ENCODE measurements around the gene ARX.

The ARX gene

GRCh38 chrX:25016938-25017598 is 1.3 kb upstream of the ARX start:
- DNase-seq (ENCODE audit: low spot score): no peak

DNA sequence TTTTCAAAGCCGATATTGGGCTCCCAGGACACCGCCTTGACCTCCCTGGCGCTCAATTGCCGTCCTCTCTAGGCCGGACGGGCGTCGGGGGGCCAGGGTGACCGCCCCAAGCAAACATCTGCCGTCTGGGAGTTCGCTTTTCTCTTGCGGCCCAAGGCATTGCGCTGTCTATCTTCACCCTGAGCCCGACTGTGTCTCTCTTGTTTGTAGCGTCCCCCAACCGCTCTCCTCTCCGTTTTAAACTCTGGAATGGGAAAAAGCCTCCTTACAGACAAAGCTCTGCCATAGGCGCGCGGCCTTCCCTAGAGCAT is 551 bp upstream of the ARX start:
- DNase-seq (ENCODE audit: low spot score): no peak

GRCh38 chrX:25014366-25014838 is 1.4 kb downstream of the ARX start:
- DNase-seq (ENCODE audit: low spot score): no peak

GRCh38 chrX:25013632-25014365 is 2.0 kb downstream of the ARX start:
- DNase-seq (ENCODE audit: low spot score): no peak

- no peak for DNase-seq (ENCODE audit: low spot score)
These were observed 2.8 kb downstream of the ARX start for GRCh38 chrX:25012793-25013631.

GRCh38 chrX:25012433-25012735 is 3.4 kb downstream of the ARX start:
- no peak for DNase-seq (ENCODE audit: low spot score)

GRCh38 chrX:25011589-25012432 is 4.0 kb downstream of the ARX start:
- DNase-seq (ENCODE audit: low spot score): no peak

DNA sequence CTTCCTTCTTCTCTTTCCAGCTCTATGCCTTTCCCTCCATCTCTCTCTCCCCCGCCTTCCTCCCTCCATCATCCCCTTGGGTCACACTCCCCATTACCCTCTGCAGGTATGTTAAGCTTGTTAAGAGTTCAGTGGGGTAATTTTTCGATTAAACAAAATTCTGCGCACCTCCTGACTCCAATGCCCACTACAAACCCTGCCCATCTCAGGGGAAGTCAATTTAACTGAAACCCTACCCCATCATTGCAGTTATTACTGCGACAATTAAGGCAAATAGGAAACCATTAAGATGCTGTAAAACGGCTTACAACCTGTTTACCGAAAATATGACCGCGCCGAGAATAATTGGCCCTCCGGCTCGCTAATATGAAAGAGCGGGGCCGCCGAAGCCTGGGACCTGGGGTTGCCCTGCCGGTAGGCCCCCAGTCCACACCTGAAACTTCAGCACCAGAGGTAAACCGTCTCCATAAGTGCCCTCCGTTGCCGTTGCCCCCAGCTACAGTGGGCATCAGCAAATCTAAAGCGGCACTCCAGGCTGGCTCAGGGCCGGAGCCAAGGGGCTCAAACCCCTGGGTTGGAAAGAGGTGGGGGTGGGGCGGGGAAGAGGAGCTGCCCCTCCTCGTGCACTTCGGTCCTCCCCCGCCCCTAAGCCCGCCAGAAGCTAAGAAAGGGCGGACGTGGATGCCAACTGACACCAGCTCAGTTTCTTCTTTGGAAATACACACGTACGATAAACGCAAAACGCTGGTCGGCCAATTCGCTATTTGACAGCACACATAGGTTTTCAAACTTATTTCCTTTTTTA is 4.8 kb downstream of the ARX start:
- DNase-seq (ENCODE audit: low spot score): no peak

DNA sequence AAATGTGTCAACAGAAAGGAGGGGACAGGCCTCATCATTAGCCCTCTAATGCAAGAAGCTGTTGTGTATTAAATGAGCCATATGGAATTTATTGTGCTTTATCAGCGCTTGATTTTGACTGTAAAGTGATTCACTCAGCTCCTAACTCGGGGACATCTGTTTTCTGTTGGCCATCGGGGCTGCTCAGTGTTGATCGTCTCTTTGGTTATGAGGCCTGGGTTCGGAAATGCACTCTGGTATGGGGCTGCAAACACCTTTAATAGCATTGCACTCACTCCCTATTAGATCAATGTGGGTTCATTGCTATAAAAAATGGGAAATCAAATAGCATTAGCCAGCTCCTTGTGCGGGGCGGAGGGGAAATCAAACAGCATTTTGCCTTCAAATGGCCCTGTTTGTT is 6.4 kb downstream of the ARX start:
- no peak for DNase-seq (ENCODE audit: low spot score)

- DNase-seq (ENCODE audit: low spot score): no peak
These were observed 8.4 kb downstream of the ARX start for GRCh38 chrX:25007059-25008053.

GRCh38 chrX:25006586-25007058 is 9.1 kb downstream of the ARX start:
- no peak for DNase-seq (ENCODE audit: low spot score)

- DNase-seq (ENCODE audit: low spot score): no peak
These were observed 10.2 kb downstream of the ARX start for GRCh38 chrX:25005382-25006185.

- DNase-seq (ENCODE audit: low spot score): no peak
These were observed 10.8 kb downstream of the ARX start for GRCh38 chrX:25005034-25005381.

- no peak for DNase-seq (ENCODE audit: low spot score)
These were observed 11.2 kb downstream of the ARX start for GRCh38 chrX:25004485-25005032.

- DNase-seq (ENCODE audit: low spot score): no peak
These were observed 11.7 kb downstream of the ARX start for GRCh38 chrX:25004040-25004439.

GRCh38 chrX:25003066-25003849 is 12.5 kb downstream of the ARX start:
- DNase-seq (ENCODE audit: low spot score): no peak

DNA sequence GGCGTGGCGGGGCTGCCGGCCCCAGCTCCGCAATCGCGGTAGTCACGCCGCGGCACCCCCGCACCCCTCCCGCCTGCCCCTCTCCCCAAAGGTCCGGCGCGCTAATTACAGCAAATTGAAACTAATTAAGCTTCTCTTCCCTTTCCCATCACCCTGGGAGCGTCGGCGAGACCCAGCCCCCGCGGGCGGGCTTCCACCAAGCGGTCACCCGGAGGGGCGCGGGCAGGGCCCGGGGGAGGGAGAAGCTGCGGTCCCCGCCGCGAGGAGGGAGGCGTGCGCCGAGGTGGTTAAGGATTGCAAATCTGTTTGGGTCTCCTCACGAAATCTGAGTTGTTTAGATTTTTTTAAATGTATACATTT is 13.1 kb downstream of the ARX start:
- no peak for DNase-seq (ENCODE audit: low spot score)

Data from hepatic stellate cell (primary cell).